Neural cell (in vitro differentiated cells): Measurements from ENCODE around the gene IGSF11. TPM values are rescaled to one million over a fixed set of nuclear protein-coding genes. Genes with fewer than 3 reads are reported as not detected.

Source experiments
- H2AFZ ChIP-seq: fragments of 200-600, 300-800 bp; sonication (generic), shearing (Covaris generic); 2 replicates; pipeline ENCODE4 v1.6.0; 2014; ENCODE audit warnings: low read depth, mild to moderate bottlenecking, antibody characterized with exemption, low read length, moderate library complexity
- H3F3A ChIP-seq: fragments of 200-600 bp; shearing (Covaris generic); 2 replicates; pipeline ENCODE4 v1.6.1; 2016; ENCODE audit warnings: mild to moderate bottlenecking, moderate library complexity, mixed read lengths, antibody characterized with exemption, low read length; ENCODE audit not compliant: insufficient read depth, poor library complexity, severe bottlenecking
- H3K27ac ChIP-seq: fragments of 200-600, 300-800 bp; sonication (generic), shearing (Covaris generic); 2 replicates; pipeline ENCODE4 v1.5.1; 2014; ENCODE audit warnings: mild to moderate bottlenecking, low read length, moderate library complexity
- H3K27me3 ChIP-seq: fragments of 300-800, 200-600 bp; sonication (generic), shearing (Covaris generic); 2 replicates; pipeline ENCODE4 v1.6.0; 2014; ENCODE audit warnings: mild to moderate bottlenecking, low read depth, low read length, moderate library complexity; ENCODE audit not compliant: insufficient read depth
- H3K36me3 ChIP-seq: fragments of 300-800, 200-600 bp; sonication (generic), shearing (Covaris generic); 2 replicates; pipeline ENCODE4 v1.5.1; 2014; ENCODE audit warnings: mild to moderate bottlenecking, antibody characterized with exemption, low read length, moderate library complexity; ENCODE audit not compliant: insufficient read depth
- H3K4me2 ChIP-seq: fragments of 300-800, 200-600 bp; sonication (generic), shearing (Covaris generic); 2 replicates; pipeline ENCODE4 v1.6.0; 2014; ENCODE audit warnings: mild to moderate bottlenecking, low read length
- H3K4me3 ChIP-seq: fragments of 300-800, 200-600 bp; sonication (generic), shearing (Covaris generic); 2 replicates; pipeline ENCODE4 v1.5.1; 2014; ENCODE audit warnings: mild to moderate bottlenecking, low read length, moderate library complexity
- H3K79me2 ChIP-seq: fragments of 200-600 bp; shearing (Covaris generic); replicated peaks from 2 replicates; pipeline ENCODE4 v1.6.0; 2014; ENCODE audit warnings: mild to moderate bottlenecking, low read length, moderate library complexity; ENCODE audit not compliant: insufficient read depth
- H3K9ac ChIP-seq: fragments of 300-800, 200-600 bp; sonication (generic), shearing (Covaris generic); 2 replicates; pipeline ENCODE4 v1.6.1; 2016; ENCODE audit warnings: mild to moderate bottlenecking, low read length, mixed read lengths
- H3K9me2 ChIP-seq: fragments of 200-600 bp; shearing (Covaris generic); 2 replicates; pipeline ENCODE4 v1.6.1; 2016; ENCODE audit warnings: mild to moderate bottlenecking, low read length, mixed read lengths; ENCODE audit not compliant: insufficient read depth
- H3K9me3 ChIP-seq: fragments of 200-600, 300-800 bp; sonication (generic), shearing (Covaris generic); 2 replicates; pipeline ENCODE4 v1.6.1; 2016; ENCODE audit warnings: mild to moderate bottlenecking, mixed run types, low read length, moderate library complexity, mixed read lengths
- H4K20me1 ChIP-seq: fragments of 200-600 bp; shearing (Covaris generic); 2 replicates; pipeline ENCODE4 v1.6.1; 2016; ENCODE audit warnings: mild to moderate bottlenecking, mixed run types; ENCODE audit not compliant: insufficient read depth
- CTCF ChIP-seq: fragments of 450-650 bp; IDR thresholded peaks from 2 replicates; pipeline ENCODE4 v1.5.1; 2014; ENCODE audit warnings: antibody characterized with exemption, mild to moderate bottlenecking, moderate library complexity; ENCODE audit not compliant: poor library complexity, severe bottlenecking
- EP300 ChIP-seq: fragments of 450-650 bp; conservative IDR thresholded peaks from 2 replicates; pipeline ENCODE4 v1.6.1; 2014; ENCODE audit warnings: antibody characterized with exemption, mild to moderate bottlenecking, moderate library complexity; ENCODE audit not compliant: poor library complexity, severe bottlenecking
- EZH2 ChIP-seq: fragments of 200-600, 300-800 bp; shearing (Covaris generic), sonication (generic); IDR thresholded peaks from 2 replicates; pipeline ENCODE4 v1.6.1; 2014; ENCODE audit warnings: antibody characterized with exemption, low read length, borderline replicate concordance, mild to moderate bottlenecking; ENCODE audit not compliant: insufficient read depth, poor library complexity, severe bottlenecking
- MXI1 ChIP-seq: fragments of 450-650 bp; conservative IDR thresholded peaks from 2 replicates; pipeline ENCODE4 v1.6.1; 2014; ENCODE audit warnings: antibody characterized with exemption, mild to moderate bottlenecking; ENCODE audit not compliant: poor library complexity, severe bottlenecking
- POLR2AphosphoS5 ChIP-seq: IDR thresholded peaks from 2 replicates; pipeline ENCODE4 v1.6.1; 2012
- RAD21 ChIP-seq: fragments of 450-650 bp; conservative IDR thresholded peaks from 2 replicates; pipeline ENCODE4 v1.6.1; 2014; ENCODE audit warnings: antibody characterized with exemption, mild to moderate bottlenecking, moderate library complexity
- REST ChIP-seq: IDR thresholded peaks from 2 replicates; pipeline ENCODE4 v1.6.1; 2012; ENCODE audit warnings: borderline replicate concordance
- SMC3 ChIP-seq: fragments of 450-650 bp; conservative IDR thresholded peaks from 2 replicates; pipeline ENCODE4 v1.6.1; 2014; ENCODE audit warnings: antibody characterized with exemption, mild to moderate bottlenecking, moderate library complexity; ENCODE audit not compliant: poor library complexity
- TAF1 ChIP-seq: IDR thresholded peaks from 2 replicates; pipeline ENCODE4 v1.6.1; 2012; ENCODE audit warnings: low read depth
- polyA plus RNA-seq: library from polyadenylated mRNA; depleted of rRNA; stranded (reverse); fragments of >200 nt; gene quantifications from 2 replicates; pipeline ENCODE4 v1.2.3, GENCODE V29; 2014

IGSF11 gene
- polyA plus RNA-seq, 1 donor from 2014 or later: 1.2 TPM

GRCh38 chr3:118986734-118987133 is 47.9 kb downstream of the IGSF11 start:
- Histone ChIP-seq H3K9me3 (no peaks in the 10 kb centered on the region), H3K79me2 (no peaks in the 10 kb centered on the region), H3K9me2 (no peaks in the 10 kb centered on the region), H3K4me3 (no peak overlapping the region), H4K20me1 (no peaks in the 10 kb centered on the region), H3K36me3 (no peaks in the 10 kb centered on the region), H3K4me2 (no peak overlapping the region), H3F3A (no peaks in the 10 kb centered on the region), H3K27me3 (no peaks in the 10 kb centered on the region), H3K9ac (no peak overlapping the region), H3K27ac (no peak overlapping the region), H2AFZ (no peak overlapping the region)
- TF ChIP-seq POLR2AphosphoS5 (no peak), TAF1 (no peak), MXI1 (no peak), REST (no peak), EZH2 (no peak), SMC3 (no peak), EP300 (no peak), CTCF (no peak), RAD21 (no peak)

GRCh38 chr3:118984699-118985098 is 49.9 kb downstream of the IGSF11 start:
- Histone ChIP-seq H2AFZ (no peak overlapping the region), H3K4me2 (no peak overlapping the region), H3K36me3 (no peaks in the 10 kb centered on the region), H3F3A (no peaks in the 10 kb centered on the region), H3K79me2 (no peaks in the 10 kb centered on the region), H3K27me3 (no peaks in the 10 kb centered on the region), H3K9ac (no peak overlapping the region), H3K4me3 (no peak overlapping the region), H3K9me3 (no peaks in the 10 kb centered on the region), H3K9me2 (no peaks in the 10 kb centered on the region), H3K27ac (no peak overlapping the region), H4K20me1 (no peaks in the 10 kb centered on the region)
- TF ChIP-seq TAF1: no peak
